Measurements from ENCODE around the gene SARDH.

The SARDH gene

GRCh38 chr9:133621725-133622267, 116.4 kb downstream of the SARDH start:
- DNase-seq = no peak

GRCh38 chr9:133619791-133620190, 118.4 kb downstream of the SARDH start:
- DNase-seq = no peak

- DNase-seq = no peak
Measured at GRCh38 chr9:133618726-133619125, 119.4 kb downstream of the SARDH start.

- no peak for DNase-seq
Measured at GRCh38 chr9:133616643-133617405, 121.3 kb downstream of the SARDH start.

GRCh38 chr9:133615606-133616188, 122.5 kb downstream of the SARDH start:
- no peak for DNase-seq

GRCh38 chr9:133615186-133615585, 123.0 kb downstream of the SARDH start:
- DNase-seq = peak; percentile 55

- DNase-seq = no peak
Measured at GRCh38 chr9:133614678-133615077, 123.5 kb downstream of the SARDH start.

- no peak for DNase-seq
Measured at GRCh38 chr9:133614056-133614455, 124.1 kb downstream of the SARDH start.

Data from NCI-H1092 (cell line).